Fibroblast of lung (primary cell): ENCODE results near the gene TRAPPC3L. TPM values are rescaled to one million over a fixed set of nuclear protein-coding genes. Genes with fewer than 3 reads are reported as not detected.

Experiments
- DNase-seq, 2 donors: peaks; one replicate each; pipeline versions ENCODE4 v3.0.0 to v3.0.0-alpha.2; 2010; ENCODE audit warnings: low read depth in 2 of 2
- H2AFZ ChIP-seq: 2 replicates; pipeline ENCODE4 v1.5.1; 2012; ENCODE audit warnings: low read length, control low read depth, inconsistent platforms
- H3K27ac ChIP-seq: 2 replicates; pipeline ENCODE4 v1.5.1; 2011; ENCODE audit warnings: low read length, control low read depth; ENCODE audit not compliant: insufficient read depth
- H3K27me3 ChIP-seq: 2 replicates; pipeline ENCODE4 v1.5.1; 2011; ENCODE audit warnings: mild to moderate bottlenecking, low read length; ENCODE audit not compliant: control insufficient read depth, insufficient read depth
- H3K36me3 ChIP-seq: 2 replicates; pipeline ENCODE4 v1.5.1; 2011; ENCODE audit warnings: low read length; ENCODE audit not compliant: control insufficient read depth, insufficient read depth
- H3K4me1 ChIP-seq: 2 replicates; pipeline ENCODE4 v1.5.1; 2011; ENCODE audit warnings: low read length; ENCODE audit not compliant: control insufficient read depth, insufficient read depth; ENCODE audit errors: extremely low read depth
- H3K4me2 ChIP-seq: 2 replicates; pipeline ENCODE4 v1.5.1; 2011; ENCODE audit warnings: low read length, control low read depth; ENCODE audit not compliant: insufficient read depth; ENCODE audit errors: extremely low read depth
- H3K4me3 ChIP-seq, 4 experiments: fragments of 200-600 bp in 1 of 4; sonication (generic) in 1 of 4; replicated peaks in 1 of 4; 2 replicates each; pipeline ENCODE4 v1.5.1; 2011 to 2016; ENCODE audit warnings: low read length in 4 of 4, low read depth in 3 of 4, mild to moderate bottlenecking in 3 of 4, control low read depth in 2 of 4, inconsistent platforms in 1 of 4, mixed read lengths in 1 of 4; ENCODE audit not compliant: insufficient read depth in 1 of 4; ENCODE audit errors: control extremely low read depth in 1 of 4
- H3K79me2 ChIP-seq: 2 replicates; pipeline ENCODE4 v1.5.1; 2012; ENCODE audit warnings: mild to moderate bottlenecking, low read length, inconsistent platforms; ENCODE audit not compliant: control insufficient read depth, insufficient read depth
- H3K9ac ChIP-seq: 2 replicates; pipeline ENCODE4 v1.5.1; 2011; ENCODE audit warnings: mild to moderate bottlenecking, low read length, control low read depth; ENCODE audit not compliant: insufficient read depth
- H3K9me3 ChIP-seq: 2 replicates; pipeline ENCODE4 v1.5.1; 2012; ENCODE audit warnings: low read depth, low read length; ENCODE audit not compliant: control insufficient read depth, insufficient read depth
- H4K20me1 ChIP-seq: 2 replicates; pipeline ENCODE4 v1.5.1; 2011; ENCODE audit warnings: low read length; ENCODE audit not compliant: control insufficient read depth, insufficient read depth; ENCODE audit errors: extremely low read depth
- CTCF ChIP-seq, 2 donors: IDR thresholded peaks in 1 of 2; conservative IDR thresholded peaks in 1 of 2; 1 replicate in 1 of 2; 2 replicates in 1 of 2; pipeline ENCODE4 v1.5.1; 2011 to 2012; ENCODE audit warnings: low read length in 2 of 2, control low read depth in 1 of 2, inconsistent platforms in 1 of 2, low read depth in 1 of 2, mild to moderate bottlenecking in 1 of 2
- EZH2 ChIP-seq: IDR thresholded peaks from 2 replicates; pipeline ENCODE4 v1.5.1; 2012; ENCODE audit warnings: low read length, control low read depth, mild to moderate bottlenecking; ENCODE audit errors: missing control alignments
- polyA minus RNA-seq: library from RNA; depleted of rRNA, polyadenylated mRNA; stranded (reverse); fragments of >200 nt; gene quantifications from 2 replicates; pipeline ENCODE4 v1.2.3, GENCODE V29; 2011; ENCODE audit warnings: low replicate concordance
- polyA plus RNA-seq, 2 donors: library from polyadenylated mRNA; depleted of rRNA in 1 of 2; stranded (reverse) in 1 of 2; unstranded in 1 of 2; fragments of >200 nt; gene quantifications; 2 replicates each; pipeline ENCODE4 v1.2.1, GENCODE V29; 2011 to 2012; ENCODE audit warnings: missing spikeins in 1 of 2
- total RNA-seq: library from RNA; depleted of rRNA; stranded (reverse); fragments of >200 nt; gene quantifications from 2 replicates; pipeline ENCODE4 v1.2.1, GENCODE V29; 2014

Gene TRAPPC3L
- under 0.01 TPM in 2 replicates for total RNA-seq
- 0.02 and 0.05 TPM in 2 replicates for polyA plus RNA-seq
- not detected in 2 replicates for polyA plus RNA-seq (2012)
- polyA minus RNA-seq = not detected in 2 replicates

- Histone ChIP-seq H3K79me2 (no peaks in the 10 kb centered on the region), H3K27me3 (no peaks in the 10 kb centered on the region), H3K4me1 (no peaks in the 10 kb centered on the region), H3K4me2 (no peak within 1 kb of the TSS), H3K4me3 (no peak within 1 kb of the TSS), H3K36me3 (no peaks in the 10 kb centered on the region), H4K20me1 (no peaks in the 10 kb centered on the region), H3K9ac (no peak within 1 kb of the TSS), H2AFZ (peak within 1 kb of the TSS; percentile 57), H3K27ac (no peak within 1 kb of the TSS), H3K9me3 (no peaks in the 10 kb centered on the region)
- no peak for TF ChIP-seq EZH2
- no peak for TF ChIP-seq CTCF (conservative IDR thresholded peaks at IDR 0.05 in 1 of 2, IDR thresholded peaks at IDR 0.05 in 1 of 2; ENCODE audit: low read depth in 1 of 2, low read length in 2 of 2)
- DNase-seq = no peak
Measured at GRCh38 chr6:116545651-116546050, at the start of gene TRAPPC3L. TRAPPC3L (minus strand) TSS chr6:116545684; CDS start chr6:116545514, 170 bp downstream.

DNA sequence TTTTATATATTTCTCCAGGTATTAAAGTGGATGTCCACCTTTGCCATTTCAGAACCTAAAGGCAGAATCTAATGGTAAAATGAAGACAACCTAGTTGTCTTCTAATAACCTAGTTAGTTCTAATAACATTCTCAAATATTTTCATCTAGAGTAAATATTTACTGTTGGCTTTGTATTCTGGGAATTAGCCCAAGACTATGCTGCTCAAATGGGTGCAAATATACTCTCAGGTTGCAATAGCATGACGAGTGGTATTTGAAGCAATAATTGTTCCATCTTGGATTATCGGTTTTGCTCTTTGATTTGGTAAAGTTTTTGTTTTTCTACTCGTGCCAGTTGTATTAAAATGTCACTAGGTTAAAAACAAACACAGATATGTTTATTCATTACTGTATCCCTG lies 49.8 kb upstream of the TRAPPC3L start:
- H4K20me1 ChIP-seq = no peaks in the 10 kb centered on the region
- no peak overlapping the region for H3K4me2 ChIP-seq
- H3K27ac ChIP-seq = no peak overlapping the region
- TF ChIP-seq EZH2 (no peak), CTCF (conservative IDR thresholded peaks at IDR 0.05 in 1 of 2, IDR thresholded peaks at IDR 0.05 in 1 of 2; ENCODE audit: low read depth in 1 of 2, low read length in 2 of 2) (no peak)
- no peaks in the 10 kb centered on the region for H3K9me3 ChIP-seq
- peaks cover 2% of the 10 kb centered on the region for H3K36me3 ChIP-seq
- H3K4me3 ChIP-seq = no peak overlapping the region
- H3K9ac ChIP-seq = no peak overlapping the region
- H2AFZ ChIP-seq = no peak overlapping the region
- H3K4me1 ChIP-seq = no peaks in the 10 kb centered on the region
- no peaks in the 10 kb centered on the region for H3K79me2 ChIP-seq
- no peaks in the 10 kb centered on the region for H3K27me3 ChIP-seq
- DNase-seq = no peak

- no peak overlapping the region for H3K4me3 ChIP-seq
- no peak overlapping the region for H3K9ac ChIP-seq
- no peaks in the 10 kb centered on the region for H3K79me2 ChIP-seq
- no peaks in the 10 kb centered on the region for H3K9me3 ChIP-seq
- no peaks in the 10 kb centered on the region for H3K27me3 ChIP-seq
- H3K27ac ChIP-seq = no peak overlapping the region
- TF ChIP-seq CTCF (conservative IDR thresholded peaks at IDR 0.05 in 1 of 2, IDR thresholded peaks at IDR 0.05 in 1 of 2; ENCODE audit: low read depth in 1 of 2, low read length in 2 of 2) (no peak), EZH2 (no peak)
- H3K4me1 ChIP-seq = no peaks in the 10 kb centered on the region
- H2AFZ ChIP-seq = no peak overlapping the region
- peaks cover 2% of the 10 kb centered on the region for H3K36me3 ChIP-seq
- H3K4me2 ChIP-seq = no peak overlapping the region
- H4K20me1 ChIP-seq = no peaks in the 10 kb centered on the region
- no peak for DNase-seq
Measured at GRCh38 chr6:116586738-116587137, 41.3 kb upstream of the TRAPPC3L start.
